ENCODE data around the gene CDKAL1.

- TF ChIP-seq CTCF (IDR thresholded peaks at IDR 0.05) (no peak), POLR2A (IDR thresholded peaks at IDR 0.05) (no peak)
Observed at GRCh38 chr6:20724443-20725190, 190.4 kb downstream of the CDKAL1 start.

All from vagina (tissue), 2 donors.